Embryonic facial prominence (tissue), 1 donor: ENCODE results near the gene LY6G6C.
"Not testable (repeated sequence)": the region's sequence is repeated elsewhere in the genome, so short reads cannot be mapped to it uniquely, and the experiment has no call there.

ENCODE experiments used
- DNase-seq: peaks from one replicate; pipeline ENCODE4 v3.0.0-alpha.2; 2016; ENCODE audit errors: extremely low spot score

LY6G6C gene

GRCh38 chr6:31727034-31727716 is 5.6 kb upstream of the LY6G6C start:
- DNase-seq: no peak

DNA sequence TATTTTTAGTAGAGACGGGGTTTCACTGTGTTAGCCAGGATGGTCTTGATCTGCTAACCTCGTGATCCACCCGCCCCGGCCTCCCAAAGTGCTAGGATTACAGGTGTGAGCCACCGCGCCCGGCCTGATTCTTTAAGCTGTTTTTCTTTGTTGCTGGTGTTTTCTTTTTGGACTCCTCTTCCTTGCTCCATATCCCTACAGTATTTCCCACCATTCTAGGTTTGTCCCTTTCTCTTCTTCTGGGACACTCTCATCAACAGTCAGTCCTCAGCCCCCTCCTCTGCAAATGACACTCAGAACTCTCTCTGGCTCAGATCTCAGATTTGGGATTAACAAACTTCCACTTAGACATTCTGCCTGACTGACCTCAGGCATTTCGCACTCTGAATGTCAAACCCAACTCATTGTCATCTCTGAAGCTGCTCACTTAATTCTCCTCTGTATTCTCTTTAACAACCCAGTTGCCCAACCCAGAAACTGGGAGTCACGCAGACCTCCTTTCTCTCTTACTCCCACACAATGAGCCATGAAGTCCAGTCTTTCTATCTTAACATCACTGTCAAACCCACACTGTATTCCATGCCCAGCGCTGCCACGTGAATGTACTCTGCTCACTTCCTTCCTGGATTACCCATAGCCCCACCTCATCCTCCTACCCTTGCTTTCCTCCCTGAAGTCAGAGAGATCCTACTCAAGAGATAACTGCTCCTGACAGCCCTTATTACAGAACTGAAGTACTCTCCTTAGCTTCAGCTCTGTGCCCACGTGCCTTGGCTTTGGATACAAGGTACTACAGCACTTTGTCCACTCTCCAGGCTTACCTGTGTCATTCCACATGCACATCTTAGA is 4.2 kb upstream of the LY6G6C start:
- DNase-seq: no peak

- no peak for DNase-seq
Observed at GRCh38 chr6:31723980-31724691, 2.6 kb upstream of the LY6G6C start.

GRCh38 chr6:31723245-31723979 is 1.9 kb upstream of the LY6G6C start, which contains the start of gene MPIG6B:
TSS of gene MPIG6B (plus strand) at chr6:31723373. CDS start at chr6:31723384, 11 bp downstream.
- no peak for DNase-seq

- DNase-seq: no peak
Observed at GRCh38 chr6:31722173-31722572, 627 bp upstream of the LY6G6C start.

GRCh38 chr6:31720196-31720770 is 1.3 kb downstream of the LY6G6C start:
- no peak for DNase-seq

GRCh38 chr6:31719001-31719400 is 2.5 kb downstream of the LY6G6C start:
- no peak for DNase-seq

DNA sequence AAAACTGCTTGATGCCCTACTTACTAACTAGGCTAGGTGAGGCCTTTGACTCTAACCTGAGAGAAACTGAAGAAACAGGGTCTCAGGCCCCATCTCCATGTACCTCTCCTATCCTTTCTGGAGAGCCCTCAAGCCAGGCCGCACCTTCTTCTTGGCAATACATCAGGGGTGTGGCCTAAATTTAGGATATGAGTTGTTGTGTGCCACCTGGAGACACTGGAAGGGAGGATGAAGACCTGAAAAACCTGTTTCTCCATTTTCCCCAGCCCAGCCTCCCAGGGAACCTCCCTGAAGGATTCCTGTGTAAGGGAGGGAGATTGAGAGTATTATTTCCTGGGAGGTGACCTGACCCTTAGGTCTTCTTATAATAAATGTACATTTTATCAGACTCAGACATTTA is 3.3 kb downstream of the LY6G6C start:
- no peak for DNase-seq

- no peak for DNase-seq
Observed at GRCh38 chr6:31717499-31718222, 3.9 kb downstream of the LY6G6C start.

- no peak for DNase-seq
Observed at GRCh38 chr6:31715022-31715958, 6.3 kb downstream of the LY6G6C start, which contains the start of gene LY6G6D. TSS of gene LY6G6D (plus strand) at chr6:31715348. CDS start at chr6:31715356, 8 bp downstream.

DNA sequence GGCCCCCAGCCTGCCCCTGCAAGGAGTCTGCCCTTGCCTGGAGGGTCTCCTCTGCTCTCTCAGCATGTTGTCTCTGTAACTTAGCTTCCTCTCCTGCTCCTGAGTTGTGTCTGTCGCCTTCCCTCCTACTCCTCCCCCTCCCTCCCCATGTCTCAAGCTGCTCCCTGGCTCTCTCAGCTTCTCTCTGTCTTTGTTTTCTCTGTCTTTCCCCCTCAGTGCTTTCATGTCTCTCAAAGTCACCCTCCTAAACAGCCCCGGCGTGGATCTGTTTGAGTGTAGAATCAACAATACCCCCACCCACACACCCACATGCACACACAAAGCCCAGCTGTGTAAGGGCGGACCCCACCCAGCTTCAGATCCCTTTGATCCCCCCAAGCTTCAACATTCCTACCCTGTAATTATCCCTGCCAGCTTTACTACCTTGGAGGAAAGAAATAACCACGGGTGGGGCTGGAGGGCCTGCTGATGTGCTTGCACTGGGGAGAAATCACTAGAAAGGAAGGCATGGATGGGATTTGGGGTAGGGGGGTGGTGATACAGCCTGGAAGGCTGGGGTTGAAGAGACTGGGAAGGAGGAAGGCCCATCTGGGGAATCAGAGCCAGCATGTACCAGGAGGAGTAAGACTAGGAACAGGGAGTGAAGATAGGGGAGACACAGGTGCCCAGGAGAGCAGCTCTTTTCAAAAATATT is 7.4 kb downstream of the LY6G6C start:
- DNase-seq: peak; percentile 29

DNA sequence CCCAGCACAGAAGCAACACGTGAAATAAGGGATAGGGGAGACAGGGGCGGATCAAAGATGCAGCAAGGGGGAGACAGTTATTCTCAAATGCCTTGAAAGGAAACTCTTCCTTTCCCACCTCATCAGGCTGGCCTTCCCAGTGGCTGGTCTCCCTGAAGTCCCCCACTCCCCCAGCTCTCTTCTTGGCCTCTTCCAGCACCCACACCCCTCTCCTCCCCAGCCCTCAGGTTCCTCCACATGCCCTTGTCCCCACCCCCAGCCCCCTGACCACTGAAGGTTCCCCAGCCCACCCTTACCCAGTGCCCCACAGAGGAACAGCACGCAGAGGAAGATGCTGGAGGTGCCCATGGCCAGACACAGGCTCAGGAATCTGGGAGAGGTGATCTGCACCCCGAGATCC is 8.1 kb downstream of the LY6G6C start:
- DNase-seq: no peak

- no peak for DNase-seq
Observed at GRCh38 chr6:31712296-31712695, 9.2 kb downstream of the LY6G6C start.

- DNase-seq: no peak
Observed at GRCh38 chr6:31711233-31711632, 10.3 kb downstream of the LY6G6C start.

GRCh38 chr6:31710523-31711219 is 10.9 kb downstream of the LY6G6C start:
- no peak for DNase-seq

- not testable (repeated sequence) for DNase-seq
Observed at GRCh38 chr6:31709157-31709556, 12.4 kb downstream of the LY6G6C start.

GRCh38 chr6:31708224-31708623 is 13.3 kb downstream of the LY6G6C start:
- DNase-seq: no peak

GRCh38 chr6:31707701-31708100 is 13.8 kb downstream of the LY6G6C start:
- DNase-seq: no peak
